GM19043 (cell line): ENCODE measurements around the gene NBR1.
"Not testable (repeated sequence)": the region's sequence is repeated elsewhere in the genome, so short reads cannot be mapped to it uniquely, and the experiment has no call there.

Source experiments
- ATAC-seq: cut with Tn5 transposase; IDR thresholded peaks from one replicate; pipeline ENCODE4 v1.9.1; 2021; ENCODE audit warnings: low read depth; ENCODE audit not compliant: unreplicated experiment

Gene NBR1

DNA sequence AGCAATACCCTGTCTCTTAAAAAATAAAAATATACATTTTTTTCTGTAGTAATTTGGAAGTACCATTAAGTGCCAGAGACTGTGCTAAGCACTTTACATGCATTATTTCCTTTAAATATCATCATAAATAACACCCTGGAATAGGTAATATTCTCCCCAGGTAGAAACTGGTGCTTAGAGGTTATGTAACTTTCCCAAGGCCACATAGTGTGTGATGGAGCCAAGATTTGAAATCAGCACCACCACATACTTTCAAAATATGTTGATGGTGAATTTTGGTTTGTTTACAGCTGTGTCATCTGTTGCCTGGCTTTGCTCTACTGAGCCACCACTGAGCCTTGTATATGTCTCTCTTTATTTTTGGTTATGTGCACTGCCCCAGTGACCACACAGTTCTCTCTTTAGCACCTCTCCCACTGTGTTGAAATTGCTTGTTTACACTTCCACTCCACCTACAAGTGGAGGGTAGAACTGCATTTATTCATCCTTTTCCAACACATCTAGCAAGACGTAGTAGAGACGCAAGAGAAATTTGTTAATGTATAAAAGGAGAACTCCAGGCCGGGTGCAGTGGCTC, 19.0 kb upstream of the NBR1 start:
- no peak for ATAC-seq

DNA sequence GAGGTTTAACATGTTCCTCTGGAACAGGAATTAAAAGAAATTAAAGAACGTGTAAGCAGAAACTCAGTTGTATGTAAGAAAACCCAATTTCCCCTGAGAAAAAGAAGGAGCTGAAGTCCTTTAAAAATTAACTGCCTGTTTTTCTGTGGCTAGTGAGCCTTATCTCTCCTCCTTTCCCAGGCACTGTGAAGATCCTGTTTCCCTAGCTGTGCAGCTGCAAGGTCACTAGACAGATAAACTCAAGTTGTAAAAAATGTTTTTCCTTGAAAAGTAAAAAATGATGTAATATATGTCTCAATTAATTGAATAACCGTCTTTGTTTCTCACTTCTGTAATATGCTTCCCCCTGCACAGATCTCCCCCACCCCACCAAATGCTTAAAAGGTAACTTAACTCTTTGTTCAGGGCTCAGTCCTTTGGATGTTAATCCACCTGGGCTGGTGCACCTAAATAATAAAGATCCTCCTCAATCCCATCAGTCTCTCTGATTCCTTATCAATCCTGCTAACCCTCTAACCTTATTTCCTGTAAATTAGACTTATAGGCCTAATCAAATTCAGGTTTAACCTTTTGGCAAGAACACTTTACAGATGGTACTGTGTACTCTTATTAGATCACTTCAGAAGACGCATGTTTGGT, 17.7 kb upstream of the NBR1 start:
- ATAC-seq: not testable (repeated sequence)

DNA sequence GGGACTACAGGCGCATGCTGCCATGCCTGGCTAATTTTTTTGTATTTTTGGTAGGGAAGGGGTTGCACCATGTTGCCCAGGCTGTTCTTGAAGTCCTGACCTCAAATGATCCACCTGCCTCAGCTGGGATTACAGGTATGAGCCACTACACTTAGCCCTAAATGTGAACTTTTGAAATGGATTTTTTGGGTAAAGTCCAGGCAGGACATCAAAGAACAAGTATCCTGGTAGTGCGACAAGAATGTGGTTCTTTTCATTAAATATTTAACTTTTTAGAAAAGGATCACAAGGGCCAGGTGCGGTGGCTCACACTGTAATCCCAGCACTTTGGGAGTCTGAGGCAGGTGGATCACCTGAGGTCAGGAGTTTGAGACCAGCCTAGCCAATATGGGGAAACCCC, 15.3 kb upstream of the NBR1 start:
- no peak for ATAC-seq

DNA sequence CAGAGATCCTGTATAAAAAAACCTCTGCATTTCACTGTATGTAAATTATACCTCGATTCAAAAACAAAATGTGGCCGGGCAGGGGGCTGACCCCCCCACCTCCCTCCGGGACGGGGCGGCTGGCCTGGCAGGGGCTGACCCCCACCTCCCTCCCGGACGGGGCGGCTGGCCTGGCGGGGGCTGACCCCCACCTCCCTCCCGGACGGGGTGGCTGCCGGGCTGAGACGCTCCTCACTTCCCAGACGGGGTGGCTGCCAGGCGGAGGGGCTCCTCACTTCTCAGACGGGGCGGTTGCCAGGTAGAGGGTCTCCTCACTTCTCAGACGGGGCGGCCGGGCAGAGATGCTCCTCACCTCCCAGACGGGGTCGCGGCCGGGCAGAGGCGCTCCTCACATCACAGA, 11.8 kb upstream of the NBR1 start:
- ATAC-seq: not testable (repeated sequence)

DNA sequence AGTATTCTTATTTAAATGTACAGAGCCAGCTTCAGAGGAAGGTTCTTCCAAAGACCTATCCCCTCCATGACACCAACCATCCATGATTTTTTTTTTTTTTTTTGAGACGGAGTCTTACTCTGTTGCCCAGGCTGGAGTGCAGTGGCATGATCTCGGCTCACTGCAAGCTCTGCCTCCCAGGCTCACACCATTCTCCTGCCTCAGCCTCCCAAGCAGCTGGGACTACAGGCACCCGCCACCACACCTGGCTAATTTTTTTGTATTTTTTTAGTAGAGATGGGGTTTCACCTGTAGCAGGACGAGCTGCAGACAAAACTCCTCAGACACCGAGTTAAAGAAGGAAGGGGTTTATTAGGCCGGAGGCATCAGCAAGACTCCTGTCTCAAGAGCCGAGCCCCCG, 11.1 kb upstream of the NBR1 start:
- not testable (repeated sequence) for ATAC-seq

DNA sequence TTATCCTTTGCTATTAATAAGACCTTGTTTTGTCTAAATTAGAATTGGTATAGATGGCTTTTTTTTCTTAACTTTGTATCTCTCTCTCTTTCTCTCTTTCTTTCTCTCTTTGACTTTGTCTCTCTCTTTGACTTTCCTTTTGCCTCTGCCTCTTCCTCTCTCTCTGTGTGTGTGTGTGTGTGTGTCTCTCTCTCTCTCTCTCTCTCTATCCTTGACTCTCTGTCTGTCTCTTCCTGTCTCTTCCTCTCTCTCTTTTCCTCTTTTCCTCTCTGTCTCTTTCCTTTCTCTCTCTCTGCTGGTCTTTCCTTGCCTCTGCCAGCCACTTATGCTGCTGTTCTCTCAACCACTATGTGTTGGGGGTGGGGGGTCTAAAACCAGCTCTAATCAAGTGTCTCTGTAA, 5.0 kb upstream of the NBR1 start:
- not testable (repeated sequence) for ATAC-seq

DNA sequence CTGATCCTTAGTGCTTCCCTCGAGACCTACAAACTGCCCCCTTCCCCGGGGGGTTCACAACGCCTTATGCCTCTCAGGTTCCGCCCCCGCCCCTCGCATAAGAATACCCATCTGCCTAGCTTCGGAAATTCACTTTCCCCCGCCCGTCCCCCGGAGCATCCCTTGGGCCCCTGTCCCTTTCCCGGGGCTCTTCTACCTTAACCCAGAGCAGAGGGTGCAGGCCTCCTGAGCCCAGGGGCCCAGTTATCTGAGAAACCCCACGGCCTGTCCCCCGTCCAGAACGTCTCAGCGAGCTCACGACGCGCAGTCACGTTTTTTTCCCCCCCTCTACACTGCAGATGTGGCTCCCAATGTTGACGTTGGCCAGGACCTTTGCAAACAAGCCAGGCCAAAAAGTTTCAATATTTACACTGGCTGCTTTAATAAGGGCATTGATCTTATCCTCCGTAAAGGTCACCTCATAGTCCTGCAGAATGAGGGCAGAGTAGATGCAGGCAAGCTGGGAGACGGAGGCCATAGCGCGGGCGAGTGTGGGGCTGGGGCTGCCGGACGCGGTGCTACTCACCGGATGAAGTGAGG, 1.4 kb upstream of the NBR1 start:
- ATAC-seq: peak; percentile 3

DNA sequence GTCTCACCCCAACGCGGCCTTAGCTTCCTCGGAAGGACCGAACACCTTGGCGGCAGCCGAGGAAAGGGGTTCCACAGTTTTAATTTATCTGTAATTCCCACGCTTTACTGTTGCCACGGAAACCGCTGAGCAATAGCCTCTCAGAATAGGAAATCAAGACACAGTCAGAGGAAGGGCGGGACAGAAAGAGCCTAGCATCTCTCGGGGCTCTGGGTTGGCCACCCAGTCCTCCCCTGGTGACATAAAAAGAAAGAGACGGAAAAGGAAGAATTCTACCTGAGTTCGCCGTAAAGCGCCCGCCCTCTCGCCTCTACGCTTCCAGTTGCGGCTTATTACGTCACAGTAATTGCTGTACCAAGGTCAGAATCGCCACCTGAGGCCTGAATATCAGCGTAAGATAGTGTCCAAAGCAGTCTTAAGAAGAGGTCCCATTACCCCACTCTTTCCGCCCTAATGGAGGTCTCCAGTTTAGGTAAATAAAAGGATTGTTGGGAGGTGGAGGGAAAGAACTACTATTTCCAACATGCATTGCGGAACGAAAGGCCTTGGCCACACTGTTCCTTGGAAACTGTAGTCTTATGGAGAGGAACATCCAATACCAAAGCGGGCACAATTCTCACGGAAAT, 761 bp upstream of the NBR1 start:
- ATAC-seq: peak; percentile 80

DNA sequence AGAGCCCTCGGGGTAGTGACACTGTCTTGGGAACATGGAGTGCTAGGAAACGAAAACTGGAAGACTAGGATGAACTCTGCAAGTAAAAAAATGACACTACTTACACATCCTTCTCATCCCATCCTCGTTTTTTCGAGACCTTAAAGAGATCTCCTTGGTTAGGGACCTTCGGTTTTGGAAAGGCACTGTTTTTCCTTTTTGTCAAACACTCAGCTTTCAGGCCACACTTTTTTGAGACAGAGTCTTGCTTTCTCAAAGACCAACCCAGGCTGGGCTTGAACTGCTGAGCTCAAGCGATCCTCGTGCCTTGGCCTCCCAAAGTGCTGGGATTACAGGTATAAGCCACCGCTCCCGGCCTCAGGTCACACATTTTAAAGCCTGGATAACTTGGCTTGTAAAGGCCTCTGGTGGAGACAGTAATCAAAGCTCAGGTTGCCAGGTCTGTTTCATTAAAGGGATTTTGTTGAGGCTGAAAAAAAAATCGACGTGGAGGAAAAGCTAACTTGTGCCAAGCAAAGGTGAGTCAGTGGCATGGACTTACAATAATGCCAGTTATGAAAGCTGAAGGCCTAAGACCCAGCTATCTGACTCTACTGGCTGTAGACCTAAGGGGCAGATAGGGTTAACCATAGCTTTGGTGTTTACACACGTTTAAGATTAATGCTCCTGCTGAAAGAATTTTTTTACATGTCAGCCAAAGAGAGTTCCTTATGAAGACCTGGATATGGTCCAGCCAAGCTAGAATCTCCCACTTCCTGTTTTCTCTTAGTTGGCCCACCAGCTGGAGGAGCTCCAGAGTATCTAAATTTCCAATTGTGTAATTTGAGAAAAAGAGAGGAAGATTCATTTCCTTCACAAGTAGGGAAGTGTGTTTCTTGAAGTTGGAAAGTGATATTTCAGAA, 823 bp downstream of the NBR1 start:
- no peak for ATAC-seq

DNA sequence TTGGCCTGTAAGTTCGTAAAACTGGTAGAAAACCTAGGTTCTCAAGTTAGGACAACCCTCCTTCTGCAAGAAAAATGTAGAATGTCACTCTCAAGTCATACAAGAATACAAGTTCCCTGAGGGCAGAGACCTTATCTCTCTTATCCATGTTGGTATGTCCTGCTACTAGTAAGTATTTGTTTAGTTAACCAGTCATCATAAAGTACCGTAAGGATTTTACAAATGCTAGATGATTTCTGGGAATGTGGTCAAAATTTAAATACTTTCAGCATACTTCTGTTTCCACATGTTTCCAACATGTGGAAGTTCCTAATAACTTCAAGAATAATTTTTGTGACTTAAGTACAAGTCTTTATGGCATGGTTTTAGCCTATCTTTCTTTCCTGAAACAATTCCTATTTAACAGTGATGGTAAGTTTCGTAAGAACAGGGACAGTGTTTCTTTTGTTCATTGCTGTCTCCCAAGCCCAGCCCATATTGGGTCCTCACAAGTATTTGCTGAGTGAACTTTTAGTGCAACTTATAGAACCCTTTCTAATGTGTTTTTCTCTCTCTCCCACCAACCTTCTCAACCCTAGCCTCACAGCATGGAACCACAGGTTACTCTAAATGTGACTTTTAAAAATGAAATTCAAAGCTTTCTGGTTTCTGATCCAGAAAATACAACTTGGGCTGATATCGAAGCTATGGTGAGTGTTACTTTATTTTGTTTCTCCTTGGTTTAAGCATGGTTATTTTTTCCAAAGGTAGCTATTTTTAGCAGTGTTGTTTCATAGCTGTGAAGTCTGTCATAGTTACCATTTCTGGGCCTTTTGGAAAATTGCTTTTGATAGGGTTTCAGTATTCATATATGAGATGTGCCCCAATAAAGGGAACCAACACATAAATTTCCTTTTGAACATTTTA, 4.5 kb downstream of the NBR1 start:
- ATAC-seq: no peak

DNA sequence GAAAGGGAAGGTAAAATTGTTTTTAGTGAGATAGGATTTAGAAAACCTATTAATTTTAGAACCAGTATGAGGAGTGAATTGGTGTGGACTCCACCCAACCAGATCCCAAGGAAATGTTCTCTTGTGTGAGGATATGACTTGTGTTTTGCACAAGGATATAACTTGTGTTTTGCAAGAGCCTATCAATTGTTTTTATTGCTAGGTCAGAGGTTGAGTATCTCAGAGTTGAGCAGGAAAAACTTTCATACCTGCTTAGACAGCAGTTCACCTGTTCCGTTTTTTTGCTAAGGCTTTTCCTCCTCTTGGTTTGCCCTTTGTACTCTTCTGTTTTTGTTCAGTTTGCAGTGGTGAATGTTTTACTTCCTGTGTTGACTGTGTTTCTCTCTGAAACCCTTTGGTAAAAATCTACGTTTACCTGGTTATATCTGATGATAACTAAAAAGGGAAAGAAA, 5.1 kb downstream of the NBR1 start:
- ATAC-seq: no peak

DNA sequence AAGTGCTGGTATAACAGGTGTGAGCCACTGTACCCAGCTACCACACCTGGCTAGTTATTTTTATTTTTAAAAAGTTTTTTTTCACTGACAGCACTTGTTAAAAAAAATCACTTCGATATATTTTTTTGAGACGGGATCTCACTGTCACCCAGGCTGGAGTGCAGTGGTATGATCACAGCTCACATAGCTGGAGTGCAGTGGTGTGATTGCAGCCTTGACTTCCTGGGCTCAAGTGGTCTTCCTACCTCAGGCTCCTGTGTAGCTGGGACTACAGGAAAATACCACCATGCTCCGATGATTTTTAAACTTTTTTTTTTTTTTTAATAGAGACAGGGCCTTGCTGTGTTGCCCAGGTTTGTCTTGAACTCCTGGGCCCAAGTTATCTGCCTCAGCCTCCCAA, 12.9 kb downstream of the NBR1 start:
- ATAC-seq: no peak

DNA sequence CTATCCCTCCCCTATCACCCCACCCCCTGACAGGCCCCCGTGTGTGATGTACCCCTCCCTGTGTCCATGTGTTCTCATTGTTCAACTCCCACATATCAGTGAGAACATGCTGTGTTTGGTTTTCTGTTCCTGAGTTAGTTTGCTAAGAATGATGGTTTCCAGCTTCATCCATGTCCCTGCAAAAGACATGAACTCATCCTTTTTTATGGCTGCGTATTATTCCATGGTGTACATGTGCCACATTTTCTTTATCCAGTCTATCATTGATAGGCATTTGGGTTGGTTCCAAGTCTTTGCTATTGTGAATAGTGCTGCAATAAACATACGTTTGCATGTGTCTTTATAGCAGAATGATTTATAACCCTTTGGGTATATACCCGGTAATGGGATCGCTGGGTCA, 15.6 kb downstream of the NBR1 start:
- ATAC-seq: not testable (repeated sequence)

DNA sequence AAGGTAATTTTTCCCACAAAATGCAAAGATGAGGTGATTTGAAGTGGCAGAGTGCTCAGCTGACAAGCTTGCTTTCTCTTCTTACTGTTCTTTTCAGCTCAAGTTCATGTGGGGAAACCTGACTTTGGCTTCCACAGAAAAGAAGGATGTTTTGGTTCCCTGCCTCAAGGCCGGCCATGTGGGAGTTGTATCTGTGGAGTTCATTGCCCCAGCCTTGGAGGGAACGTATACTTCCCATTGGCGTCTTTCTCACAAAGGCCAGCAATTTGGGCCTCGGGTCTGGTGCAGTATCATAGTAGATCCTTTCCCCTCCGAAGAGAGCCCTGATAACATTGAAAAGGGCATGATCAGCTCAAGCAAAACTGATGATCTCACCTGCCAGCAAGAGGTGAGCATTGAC, 22.2 kb downstream of the NBR1 start:
- no peak for ATAC-seq

DNA sequence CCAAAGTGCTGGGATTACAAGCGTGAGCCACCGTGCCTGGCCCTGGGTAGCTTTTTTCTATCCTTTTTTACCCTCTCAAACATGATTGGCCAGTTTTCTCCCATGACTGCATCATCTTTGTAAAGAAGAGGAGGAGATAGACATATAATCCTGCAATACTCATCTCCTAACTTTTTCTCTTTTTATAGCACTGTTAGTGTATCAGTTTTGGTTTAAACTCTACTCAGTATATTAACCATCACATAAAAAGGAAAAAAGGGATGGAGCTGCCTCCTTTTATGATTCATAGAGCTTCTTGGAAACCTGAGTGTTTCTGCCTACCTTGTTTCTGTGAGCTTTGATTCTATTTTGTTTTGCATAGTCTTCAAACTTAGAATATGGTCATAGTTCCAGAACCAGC, 28.6 kb downstream of the NBR1 start:
- no peak for ATAC-seq

DNA sequence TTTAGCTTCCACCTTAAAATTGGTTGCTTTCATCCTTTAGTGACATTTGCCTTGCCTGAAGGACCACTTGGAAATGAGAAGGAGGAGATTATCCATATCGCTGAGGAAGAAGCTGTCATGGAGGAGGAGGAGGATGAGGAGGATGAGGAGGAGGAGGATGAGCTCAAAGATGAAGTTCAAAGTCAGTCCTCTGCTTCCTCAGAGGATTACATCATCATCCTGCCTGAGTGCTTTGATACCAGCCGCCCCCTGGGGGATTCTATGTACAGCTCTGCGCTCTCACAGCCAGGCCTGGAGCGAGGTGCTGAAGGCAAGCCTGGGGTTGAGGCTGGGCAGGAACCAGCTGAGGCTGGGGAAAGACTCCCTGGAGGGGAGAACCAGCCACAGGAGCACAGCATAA, 29.1 kb downstream of the NBR1 start:
- ATAC-seq: no peak

DNA sequence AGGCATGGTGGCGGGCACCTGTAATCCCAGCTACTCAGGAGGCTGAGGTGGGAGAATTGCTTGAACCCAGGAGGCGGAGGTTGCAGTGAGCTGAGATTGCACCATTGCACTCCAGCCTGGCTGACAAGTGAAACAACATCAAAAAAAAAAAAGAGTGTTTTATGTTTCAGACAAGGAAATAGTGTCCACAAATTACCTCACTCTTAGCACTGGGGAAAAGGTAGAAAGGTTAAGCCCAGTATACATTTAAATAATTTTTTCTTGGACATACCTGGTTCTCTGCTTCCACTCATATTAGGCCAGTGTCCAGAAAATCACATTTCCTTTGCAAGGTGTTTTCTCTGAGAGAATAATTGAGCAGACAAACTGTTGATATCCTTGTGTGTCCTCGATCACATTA, 32.0 kb downstream of the NBR1 start:
- not testable (repeated sequence) for ATAC-seq

DNA sequence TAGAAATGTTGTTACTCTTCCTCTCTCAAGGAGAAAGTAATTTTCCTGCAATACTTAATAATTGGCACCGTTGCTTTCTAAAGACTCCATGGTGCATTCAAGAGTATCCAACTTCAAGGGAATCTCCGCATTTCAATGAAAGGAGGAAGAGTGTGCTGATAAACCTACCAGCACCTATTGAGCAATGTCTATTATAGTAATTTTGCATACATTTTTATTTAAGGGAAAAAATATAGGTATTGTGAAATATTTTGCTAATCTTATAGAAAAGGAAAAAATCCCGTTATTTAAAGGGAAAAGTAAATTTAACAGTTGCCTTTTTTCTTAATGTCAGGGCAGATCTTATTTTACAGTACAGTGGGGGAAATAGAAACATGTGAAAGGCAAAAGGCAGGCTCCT, 39.6 kb downstream of the NBR1 start:
- no peak for ATAC-seq

DNA sequence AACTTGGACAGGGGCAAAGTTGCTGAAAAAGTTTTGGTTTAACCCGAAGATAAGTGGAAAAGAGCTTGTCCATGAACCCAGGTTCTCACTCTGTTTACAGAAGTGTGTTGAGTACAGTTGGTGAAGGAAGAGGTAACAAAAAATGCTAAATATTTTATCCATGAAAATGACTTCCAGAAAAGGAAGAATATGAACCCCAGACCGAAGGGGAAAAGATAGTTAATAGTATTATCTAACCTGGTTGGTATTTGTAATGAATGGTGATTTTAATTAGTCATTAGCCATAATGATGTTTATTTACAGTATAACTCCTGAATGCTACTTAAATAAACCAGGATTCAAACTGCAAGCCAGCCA, 40.1 kb downstream of the NBR1 start:
- no peak for ATAC-seq
